A673 (cell line): ENCODE results near the gene BHMT2.

Experiments used
- CTCF ChIP-seq: fragments of 300-800, 200-600 bp; sonication (generic); conservative IDR thresholded peaks from 2 replicates; pipeline ENCODE4 v1.5.1; 2017; ENCODE audit warnings: low read depth, mild to moderate bottlenecking, antibody characterized with exemption, low read length, moderate library complexity, mixed read lengths
- EZH2 ChIP-seq: fragments of 200-600 bp; sonication (generic); IDR thresholded peaks from 2 replicates; pipeline ENCODE4 v1.6.1; 2017; ENCODE audit warnings: borderline replicate concordance, low read depth, mild to moderate bottlenecking, mixed read lengths, antibody characterized with exemption, low read length; ENCODE audit not compliant: poor library complexity, severe bottlenecking

GRCh38 chr5:79031485-79031867 lies 38.1 kb upstream of the BHMT2 start:
- TF ChIP-seq EZH2 (no peak), CTCF (no peak)
